GM23338 (cell line): ENCODE results near the gene MRC2. TPM values are rescaled to one million over a fixed set of nuclear protein-coding genes. Genes with fewer than 3 reads are reported as not detected.

ENCODE experiments used
- ATAC-seq: fragments of 200-7000 bp; cut with Tn5 transposase; 3 replicates; pipeline ENCODE4 v1.9.1; 2020
- DNase-seq: peaks from one replicate; pipeline ENCODE4 v3.0.0-alpha.2; 2015; ENCODE audit warnings: low spot score
- H2AFZ ChIP-seq: fragments of 200-600 bp; sonication (generic); 2 replicates; pipeline ENCODE4 v1.8.0; 2016; ENCODE audit warnings: antibody characterized with exemption, mild to moderate bottlenecking, moderate library complexity
- H3F3A ChIP-seq: fragments of 200-600 bp; sonication (generic); replicated peaks from 2 replicates; pipeline ENCODE4 v1.8.0; 2017; ENCODE audit warnings: antibody characterized with exemption, mixed run types, low read depth
- H3K27ac ChIP-seq: fragments of 200-600 bp; sonication (generic); 2 replicates; pipeline ENCODE4 v1.6.1; 2016; ENCODE audit warnings: low read depth
- H3K27me3 ChIP-seq: fragments of 200-600 bp; sonication (generic); 2 replicates; pipeline ENCODE4 v1.8.0; 2016; ENCODE audit warnings: mild to moderate bottlenecking, mixed run types, moderate library complexity; ENCODE audit not compliant: insufficient read depth
- H3K36me3 ChIP-seq: fragments of 200-600 bp; sonication (generic); 2 replicates; pipeline ENCODE4 v1.8.0; 2016; ENCODE audit warnings: mild to moderate bottlenecking; ENCODE audit not compliant: insufficient read depth
- H3K4me1 ChIP-seq: fragments of 200-600 bp; sonication (generic); 2 replicates; pipeline ENCODE4 v1.8.0; 2016; ENCODE audit warnings: mild to moderate bottlenecking, moderate library complexity; ENCODE audit not compliant: insufficient read depth
- H3K4me2 ChIP-seq: fragments of 200-600 bp; sonication (generic); 2 replicates; pipeline ENCODE4 v1.7.1; 2017; ENCODE audit warnings: mixed run types
- H3K4me3 ChIP-seq: fragments of 200-600 bp; sonication (generic); 2 replicates; pipeline ENCODE4 v1.6.1; 2016; ENCODE audit warnings: mixed run types
- H3K79me2 ChIP-seq: fragments of 200-600 bp; sonication (generic); replicated peaks from 2 replicates; pipeline ENCODE4 v1.8.0; 2017; ENCODE audit warnings: mild to moderate bottlenecking; ENCODE audit not compliant: insufficient read depth
- H3K9me2 ChIP-seq: fragments of 200-600 bp; sonication (generic); 2 replicates; pipeline ENCODE4 v1.8.0; 2017; ENCODE audit not compliant: insufficient read depth
- H4K20me1 ChIP-seq: fragments of 200-600 bp; sonication (generic); replicated peaks from 2 replicates; pipeline ENCODE4 v1.8.0; 2017; ENCODE audit warnings: mild to moderate bottlenecking; ENCODE audit not compliant: insufficient read depth
- H3K27ac Mint-ChIP-seq: 2 replicates; pipeline ENCODE4 v1.8.0; 2020; ENCODE audit warnings: inconsistent platforms, mild to moderate bottlenecking, moderate library complexity, mixed read lengths
- H3K27me3 Mint-ChIP-seq: 3 replicates; pipeline ENCODE4 v1.8.0; 2022; ENCODE audit warnings: low read depth, mild to moderate bottlenecking, moderate library complexity, mixed read lengths, inconsistent platforms; ENCODE audit not compliant: insufficient read depth, poor library complexity
- H3K36me3 Mint-ChIP-seq: 3 replicates; pipeline ENCODE4 v1.8.0; 2021; ENCODE audit warnings: low read depth, mild to moderate bottlenecking, inconsistent platforms, moderate library complexity, mixed read lengths
- H3K4me1 Mint-ChIP-seq: 3 replicates; pipeline ENCODE4 v1.8.0; 2020; ENCODE audit warnings: mild to moderate bottlenecking, inconsistent platforms, mixed read lengths
- H3K4me3 Mint-ChIP-seq: 3 replicates; pipeline ENCODE4 v1.8.0; 2021; ENCODE audit warnings: moderate library complexity, mild to moderate bottlenecking, inconsistent platforms, mixed read lengths
- H3K9me3 Mint-ChIP-seq: 3 replicates; pipeline ENCODE4 v1.8.0; 2020; ENCODE audit warnings: moderate library complexity, mild to moderate bottlenecking, inconsistent platforms, mixed read lengths
- CREB1 ChIP-seq: fragments of 250-450 bp; sonication (Bioruptor Pico); IDR thresholded peaks from 2 replicates; pipeline ENCODE4 v1.5.0; 2020; ENCODE audit warnings: low read depth, mild to moderate bottlenecking, moderate library complexity
- CTCF ChIP-seq, 2 experiments: fragments of 200-600 bp in 1 of 2; sonication (generic) in 1 of 2; conservative IDR thresholded peaks; 2 replicates each; pipeline versions ENCODE4 v1.5.1 to v1.6.1; 2016 to 2017; ENCODE audit warnings: antibody characterized with exemption in 2 of 2, low read depth in 2 of 2, mild to moderate bottlenecking in 2 of 2, moderate library complexity in 1 of 2
- EZH2 ChIP-seq: fragments of 200-600 bp; sonication (generic); IDR thresholded peaks from one replicate; pipeline ENCODE4 v1.8.0; 2017; ENCODE audit warnings: antibody characterized with exemption, mild to moderate bottlenecking, low read depth; ENCODE audit not compliant: unreplicated experiment
- JUNB ChIP-seq: IDR thresholded peaks from one replicate; pipeline ENCODE4 v1.6.1; 2016; ENCODE audit warnings: antibody characterized with exemption; ENCODE audit not compliant: unreplicated experiment
- STAT1 ChIP-seq: IDR thresholded peaks from one replicate; pipeline ENCODE4 v1.6.1; 2016; ENCODE audit warnings: antibody characterized with exemption; ENCODE audit not compliant: unreplicated experiment
- ZNF331 ChIP-seq: fragments of 250-450 bp; sonication (Bioruptor Pico); IDR thresholded peaks from 2 replicates; pipeline ENCODE4 v1.5.0; 2020; ENCODE audit warnings: low read depth, mild to moderate bottlenecking, moderate library complexity
- polyA plus RNA-seq: library from polyadenylated mRNA; unstranded; fragments of >200 nt; fragmentation: Nextera tagmentation; extraction: Ambion mirVana; gene quantifications from 2 replicates; pipeline ENCODE4 v1.2.1, GENCODE V29; 2016
- total RNA-seq: library from RNA; depleted of rRNA; stranded (reverse); fragments of >200 nt; shearing (Covaris generic); gene quantifications from 2 replicates; pipeline ENCODE4 v1.2.3, GENCODE V29; 2014
- TF ChIP-seq, protein P1 (sequence below): fragments of 250-450 bp; sonication (Bioruptor Pico); IDR thresholded peaks from 2 replicates; pipeline ENCODE4 v1.5.0; 2020; ENCODE audit warnings: mild to moderate bottlenecking, moderate library complexity

Gene MRC2
- total and polyA plus RNA-seq, 2 experiments from 2014 or later, result 8.0 to 38.6 TPM

DNA sequence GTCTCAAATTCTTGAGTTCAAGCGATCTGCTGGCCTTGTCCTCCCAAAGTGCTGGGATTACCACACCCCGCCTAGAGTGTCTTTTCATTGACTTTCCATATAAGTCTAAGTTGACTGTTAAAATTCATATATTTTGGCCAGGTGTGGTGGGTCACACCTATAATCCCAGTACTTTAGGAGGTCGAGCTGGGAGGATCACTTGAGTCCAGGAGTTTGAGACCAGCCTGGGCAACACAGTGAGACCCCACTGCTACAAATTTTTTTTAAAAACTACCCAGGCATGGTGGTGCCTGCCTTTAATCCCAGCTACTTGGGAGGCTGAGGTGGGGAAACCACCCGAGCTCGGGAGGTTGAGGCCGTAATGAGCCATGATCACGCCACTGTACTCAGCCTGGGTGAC is 21.9 kb upstream of the MRC2 start:
- Histone ChIP-seq H4K20me1 (no peaks in the 10 kb centered on the region; the same call in 1 of the 2 replicates), H3K27ac (no peak overlapping the region), H3K9me2 (no peaks in the 10 kb centered on the region), H3F3A (0 out of 2 replicates have a peak, but pooled peaks cover 3% of the 10 kb centered on the region), H3K36me3 (peaks cover 30% of the 10 kb centered on the region), H3K4me2 (no peak overlapping the region), H2AFZ (no peak overlapping the region), H3K27me3 (no peaks in the 10 kb centered on the region), H3K79me2 (peaks cover 3% of the 10 kb centered on the region; the same call in 1 of the 2 replicates), H3K4me1 (no peaks in the 10 kb centered on the region), H3K4me3 (no peak overlapping the region)
- Mint-ChIP-seq H3K9me3 (no peaks in the 10 kb centered on the region), H3K4me3 (no peak overlapping the region), H3K36me3 (peaks cover 56% of the 10 kb centered on the region), H3K4me1 (no peaks in the 10 kb centered on the region), H3K27ac (no peak overlapping the region), H3K27me3 (no peaks in the 10 kb centered on the region)
- DNase-seq, result no peak
- ATAC-seq, result no peak
- no peak for TF ChIP-seq CREB1 (CRISPR knock-in tag)
- TF ChIP-seq, protein P1, sequence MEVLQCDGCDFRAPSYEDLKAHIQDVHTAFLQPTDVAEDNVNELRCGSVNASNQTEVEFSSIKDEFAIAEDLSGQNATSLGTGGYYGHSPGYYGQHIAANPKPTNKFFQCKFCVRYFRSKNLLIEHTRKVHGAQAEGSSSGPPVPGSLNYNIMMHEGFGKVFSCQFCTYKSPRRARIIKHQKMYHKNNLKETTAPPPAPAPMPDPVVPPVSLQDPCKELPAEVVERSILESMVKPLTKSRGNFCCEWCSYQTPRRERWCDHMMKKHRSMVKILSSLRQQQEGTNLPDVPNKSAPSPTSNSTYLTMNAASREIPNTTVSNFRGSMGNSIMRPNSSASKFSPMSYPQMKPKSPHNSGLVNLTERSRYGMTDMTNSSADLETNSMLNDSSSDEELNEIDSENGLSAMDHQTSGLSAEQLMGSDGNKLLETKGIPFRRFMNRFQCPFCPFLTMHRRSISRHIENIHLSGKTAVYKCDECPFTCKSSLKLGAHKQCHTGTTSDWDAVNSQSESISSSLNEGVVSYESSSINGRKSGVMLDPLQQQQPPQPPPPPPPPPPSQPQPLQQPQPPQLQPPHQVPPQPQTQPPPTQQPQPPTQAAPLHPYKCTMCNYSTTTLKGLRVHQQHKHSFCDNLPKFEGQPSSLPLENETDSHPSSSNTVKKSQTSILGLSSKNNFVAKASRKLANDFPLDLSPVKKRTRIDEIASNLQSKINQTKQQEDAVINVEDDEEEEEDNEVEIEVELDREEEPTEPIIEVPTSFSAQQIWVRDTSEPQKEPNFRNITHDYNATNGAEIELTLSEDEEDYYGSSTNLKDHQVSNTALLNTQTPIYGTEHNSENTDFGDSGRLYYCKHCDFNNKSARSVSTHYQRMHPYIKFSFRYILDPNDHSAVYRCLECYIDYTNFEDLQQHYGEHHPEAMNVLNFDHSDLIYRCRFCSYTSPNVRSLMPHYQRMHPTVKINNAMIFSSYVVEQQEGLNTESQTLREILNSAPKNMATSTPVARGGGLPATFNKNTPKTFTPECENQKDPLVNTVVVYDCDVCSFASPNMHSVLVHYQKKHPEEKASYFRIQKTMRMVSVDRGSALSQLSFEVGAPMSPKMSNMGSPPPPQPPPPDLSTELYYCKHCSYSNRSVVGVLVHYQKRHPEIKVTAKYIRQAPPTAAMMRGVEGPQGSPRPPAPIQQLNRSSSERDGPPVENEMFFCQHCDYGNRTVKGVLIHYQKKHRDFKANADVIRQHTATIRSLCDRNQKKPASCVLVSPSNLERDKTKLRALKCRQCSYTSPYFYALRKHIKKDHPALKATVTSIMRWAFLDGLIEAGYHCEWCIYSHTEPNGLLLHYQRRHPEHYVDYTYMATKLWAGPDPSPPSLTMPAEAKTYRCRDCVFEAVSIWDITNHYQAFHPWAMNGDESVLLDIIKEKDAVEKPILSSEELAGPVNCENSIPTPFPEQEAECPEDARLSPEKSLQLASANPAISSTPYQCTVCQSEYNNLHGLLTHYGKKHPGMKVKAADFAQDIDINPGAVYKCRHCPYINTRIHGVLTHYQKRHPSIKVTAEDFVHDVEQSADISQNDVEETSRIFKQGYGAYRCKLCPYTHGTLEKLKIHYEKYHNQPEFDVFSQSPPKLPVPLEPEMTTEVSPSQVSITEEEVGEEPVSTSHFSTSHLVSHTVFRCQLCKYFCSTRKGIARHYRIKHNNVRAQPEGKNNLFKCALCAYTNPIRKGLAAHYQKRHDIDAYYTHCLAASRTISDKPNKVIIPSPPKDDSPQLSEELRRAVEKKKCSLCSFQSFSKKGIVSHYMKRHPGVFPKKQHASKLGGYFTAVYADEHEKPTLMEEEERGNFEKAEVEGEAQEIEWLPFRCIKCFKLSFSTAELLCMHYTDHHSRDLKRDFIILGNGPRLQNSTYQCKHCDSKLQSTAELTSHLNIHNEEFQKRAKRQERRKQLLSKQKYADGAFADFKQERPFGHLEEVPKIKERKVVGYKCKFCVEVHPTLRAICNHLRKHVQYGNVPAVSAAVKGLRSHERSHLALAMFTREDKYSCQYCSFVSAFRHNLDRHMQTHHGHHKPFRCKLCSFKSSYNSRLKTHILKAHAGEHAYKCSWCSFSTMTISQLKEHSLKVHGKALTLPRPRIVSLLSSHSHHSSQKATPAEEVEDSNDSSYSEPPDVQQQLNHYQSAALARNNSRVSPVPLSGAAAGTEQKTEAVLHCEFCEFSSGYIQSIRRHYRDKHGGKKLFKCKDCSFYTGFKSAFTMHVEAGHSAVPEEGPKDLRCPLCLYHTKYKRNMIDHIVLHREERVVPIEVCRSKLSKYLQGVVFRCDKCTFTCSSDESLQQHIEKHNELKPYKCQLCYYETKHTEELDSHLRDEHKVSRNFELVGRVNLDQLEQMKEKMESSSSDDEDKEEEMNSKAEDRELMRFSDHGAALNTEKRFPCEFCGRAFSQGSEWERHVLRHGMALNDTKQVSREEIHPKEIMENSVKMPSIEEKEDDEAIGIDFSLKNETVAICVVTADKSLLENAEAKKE (CRISPR knock-in tag), result no peak

DNA sequence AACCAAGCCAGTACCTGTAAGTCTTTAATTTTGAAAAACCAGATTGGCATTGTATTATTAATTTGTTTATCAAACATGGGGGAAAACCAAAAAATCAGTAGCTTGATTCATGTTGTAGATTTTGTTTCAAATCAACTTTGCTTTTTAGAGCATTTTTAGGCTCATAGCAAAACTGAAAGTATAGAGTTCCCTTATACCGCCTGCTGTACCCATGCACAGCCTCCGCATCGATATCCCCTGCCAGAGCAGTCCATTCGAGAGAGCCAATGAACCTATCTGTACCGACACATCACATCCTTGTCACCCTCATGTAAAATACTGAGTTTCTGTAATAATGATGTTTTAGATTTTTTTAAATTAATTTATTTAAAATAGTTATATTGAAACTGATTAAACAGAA is 16.2 kb upstream of the MRC2 start:
- H2AFZ ChIP-seq, result no peak overlapping the region
- peaks cover 2% of the 10 kb centered on the region for H3K27me3 Mint-ChIP-seq
- H3K27ac Mint-ChIP-seq, result no peak overlapping the region
- peaks cover 7% of the 10 kb centered on the region; the same call in 1 of the 2 replicates for H3K79me2 ChIP-seq
- peaks cover 7% of the 10 kb centered on the region; the same call in 1 of the 2 replicates for H3F3A ChIP-seq
- no peak overlapping the region for H3K4me3 Mint-ChIP-seq
- ATAC-seq, result no peak
- DNase-seq, result no peak
- no peaks in the 10 kb centered on the region for H3K9me3 Mint-ChIP-seq
- peaks cover 29% of the 10 kb centered on the region for H3K36me3 ChIP-seq
- no peaks in the 10 kb centered on the region for H3K9me2 ChIP-seq
- no peaks in the 10 kb centered on the region for H3K27me3 ChIP-seq
- H3K27ac ChIP-seq, result no peak overlapping the region
- H3K4me1 ChIP-seq, result 0 out of 2 replicates have a peak, but pooled peaks cover 3% of the 10 kb centered on the region
- no peaks in the 10 kb centered on the region for H3K4me1 Mint-ChIP-seq
- no peak overlapping the region for H3K4me3 ChIP-seq
- no peaks in the 10 kb centered on the region; the same call in 1 of the 2 replicates for H4K20me1 ChIP-seq
- peaks cover 54% of the 10 kb centered on the region for H3K36me3 Mint-ChIP-seq
- H3K4me2 ChIP-seq, result no peak overlapping the region
- TF ChIP-seq EZH2 (no peak), STAT1 (no peak), JUNB (no peak), ZNF331 (CRISPR knock-in tag) (no peak), CTCF (conservative IDR thresholded peaks at IDR 0.05; ENCODE audit: low read depth in 2 of 2) (no peak), CREB1 (CRISPR knock-in tag) (no peak)
